AG04450 (cell line): ENCODE data around the gene CTNNBL1. TPM values are rescaled to one million over a fixed set of nuclear protein-coding genes. Genes with fewer than 3 reads are reported as not detected.

ENCODE experiments used
- CTCF ChIA-PET: fragments of 300-600, 350-600 bp; formaldehyde crosslinking; extraction: SDS; loops from one replicate; lab custom pipeline; 2022; ENCODE audit warnings: antibody characterized with exemption, inconsistent platforms; lab: Charles Lee
- POLR2A ChIA-PET: fragments of 350-600 bp; formaldehyde crosslinking; extraction: SDS; loops from one replicate; lab custom pipeline; 2021; ENCODE audit warnings: antibody characterized with exemption, inconsistent platforms; lab: Yijun Ruan, JAX
- DNase-seq: peaks from one replicate; pipeline ENCODE4 v3.0.0-alpha.2; 2011; ENCODE audit warnings: low read depth, low spot score
- H3K27ac ChIP-seq: one replicate; pipeline ENCODE4 v1.5.1; 2012; ENCODE audit warnings: low read depth, low read length, control low read depth
- H3K27me3 ChIP-seq: one replicate; pipeline ENCODE4 v1.6.0; 2012; ENCODE audit warnings: low read length; ENCODE audit not compliant: control insufficient read depth, insufficient read depth
- H3K4me3 ChIP-seq: 2 replicates; pipeline ENCODE4 v1.5.1; 2011; ENCODE audit warnings: mild to moderate bottlenecking, low read depth, low read length, control low read depth
- H3K9me3 ChIP-seq: 2 replicates; pipeline ENCODE4 v1.5.1; 2012; ENCODE audit warnings: low read length; ENCODE audit not compliant: control insufficient read depth, insufficient read depth
- CTCF ChIP-seq: IDR thresholded peaks from 2 replicates; pipeline ENCODE4 v1.5.1; 2011; ENCODE audit warnings: low read depth, low read length, control low read depth, inconsistent platforms
- polyA plus RNA-seq: library from polyadenylated mRNA; depleted of rRNA; stranded (reverse); fragments of >200 nt; gene quantifications from 2 replicates; pipeline ENCODE4 v1.2.3, GENCODE V29; 2011

The CTNNBL1 gene
- polyA plus RNA-seq, 1 experiment: 27.1 TPM

- H3K27me3 ChIP-seq: peaks cover 32% of the 10 kb centered on the region
- H3K27ac ChIP-seq: no peak overlapping the region
- CTCF ChIA-PET: interaction anchor here (0.6 to 0.7 kb wide), 2 partner anchors 172 to 323 kb away, joined by 3 to 6 read pairs; no protein-coding TSS in a partner anchor
- H3K4me3 ChIP-seq: no peak overlapping the region
- TF ChIP-seq CTCF: no peak
- DNase-seq: no peak
- POLR2A ChIA-PET: interaction anchor here (0.7 kb wide), 1 partner anchor 63 kb away, joined by 10 read pairs; no protein-coding TSS in a partner anchor
- no peaks in the 10 kb centered on the region; the same call in 1 of the 2 replicates for H3K9me3 ChIP-seq
Observed at GRCh38 chr20:37885593-37886503, 192.0 kb downstream of the CTNNBL1 start.

GRCh38 chr20:37886851-37887297, 193.0 kb downstream of the CTNNBL1 start:
- ChIA-PET POLR2A (no interaction called here), CTCF (no interaction called here)
- Histone ChIP-seq H3K4me3 (no peak overlapping the region), H3K9me3 (no peaks in the 10 kb centered on the region; the same call in 1 of the 2 replicates), H3K27me3 (peaks cover 30% of the 10 kb centered on the region), H3K27ac (no peak overlapping the region)
- TF ChIP-seq CTCF: no peak
- no peak for DNase-seq

- Histone ChIP-seq H3K4me3 (no peak overlapping the region), H3K27ac (no peak overlapping the region), H3K9me3 (no peaks in the 10 kb centered on the region; the same call in 1 of the 2 replicates), H3K27me3 (peaks cover 30% of the 10 kb centered on the region)
- no peak for DNase-seq
- CTCF ChIA-PET: interaction anchor here (0.7 kb wide), 1 partner anchor 311 kb away, joined by 6 read pairs; no protein-coding TSS in a partner anchor
- POLR2A ChIA-PET: no interaction called here
- TF ChIP-seq CTCF: no peak
Observed at GRCh38 chr20:37888641-37889040, 194.8 kb downstream of the CTNNBL1 start.

GRCh38 chr20:37890108-37890507, 196.3 kb downstream of the CTNNBL1 start:
- CTCF ChIA-PET: no interaction called here
- TF ChIP-seq CTCF: no peak
- H3K4me3 ChIP-seq: no peak overlapping the region
- DNase-seq: no peak
- POLR2A ChIA-PET: no interaction called here
- no peak overlapping the region for H3K27ac ChIP-seq
- H3K27me3 ChIP-seq: peaks cover 35% of the 10 kb centered on the region
- no peaks in the 10 kb centered on the region; the same call in 1 of the 2 replicates for H3K9me3 ChIP-seq

- CTCF ChIA-PET: no interaction called here
Observed at GRCh38 chr20:37890643-37891042, 196.8 kb downstream of the CTNNBL1 start.

More at GRCh38 chr20:37890643-37891042, 196.8 kb downstream of the CTNNBL1 start:
- POLR2A ChIA-PET: no interaction called here
- Histone ChIP-seq H3K27me3 (peaks cover 37% of the 10 kb centered on the region), H3K4me3 (no peak overlapping the region), H3K9me3 (no peaks in the 10 kb centered on the region; the same call in 1 of the 2 replicates), H3K27ac (no peak overlapping the region)
- no peak for TF ChIP-seq CTCF
- no peak for DNase-seq
